Activated CD8-positive, alpha-beta memory T cell treated with anti-CD3 and anti-CD28 coated beads for 1 hour (primary cell): ENCODE measurements around the gene TLE3.

ENCODE experiments used
- DNase-seq, 2 donors: peaks; one replicate each; pipeline ENCODE4 v3.0.0-alpha.2; 2020; ENCODE audit warnings: low read depth in 1 of 2; ENCODE audit errors: extremely low read depth in 1 of 2

TLE3 gene

GRCh38 chr15:70099967-70100473 lies 2.3 kb upstream of the TLE3 start:
- DNase-seq: no peak

- peak; percentile 100 for DNase-seq
Measured at GRCh38 chr15:70099167-70099966, 1.6 kb upstream of the TLE3 start.

- DNase-seq: peak in 1 of 2 donors; percentile 14
Measured at GRCh38 chr15:70098461-70099166, 897 bp upstream of the TLE3 start.

- DNase-seq: no peak
Measured at GRCh38 chr15:70098153-70098460, 390 bp upstream of the TLE3 start.

GRCh38 chr15:70097063-70097320 lies 725 bp downstream of the TLE3 start:
- DNase-seq: no peak

- DNase-seq: peak in 1 of 2 donors; percentile 25
Measured at GRCh38 chr15:70096215-70097062, 1.3 kb downstream of the TLE3 start.

GRCh38 chr15:70095408-70096214 lies 2.1 kb downstream of the TLE3 start:
- peak in 1 of 2 donors; percentile 33 for DNase-seq

GRCh38 chr15:70094690-70095311 lies 2.9 kb downstream of the TLE3 start:
- no peak for DNase-seq

- no peak for DNase-seq
Measured at GRCh38 chr15:70093481-70094319, 4.0 kb downstream of the TLE3 start.

GRCh38 chr15:70093070-70093469 lies 4.6 kb downstream of the TLE3 start:
- DNase-seq: no peak

GRCh38 chr15:70092464-70093027 lies 5.2 kb downstream of the TLE3 start:
- no peak for DNase-seq

- DNase-seq: no peak
Measured at GRCh38 chr15:70091726-70092463, 5.8 kb downstream of the TLE3 start.

GRCh38 chr15:70090436-70091296 lies 7.1 kb downstream of the TLE3 start:
- no peak for DNase-seq

- no peak for DNase-seq
Measured at GRCh38 chr15:70089692-70089971, 8.1 kb downstream of the TLE3 start.

- no peak for DNase-seq
Measured at GRCh38 chr15:70088887-70089691, 8.6 kb downstream of the TLE3 start.

GRCh38 chr15:70088455-70088854 lies 9.3 kb downstream of the TLE3 start:
- DNase-seq: no peak
